Inflammatory macrophage treated with lipopolysaccharide for 4 hours (primary cell): Measurements from ENCODE around the gene IRX5.

Source experiments
- DNase-seq: peaks from one replicate; pipeline ENCODE4 v3.0.0-alpha.2; 2020

IRX5 gene

DNA sequence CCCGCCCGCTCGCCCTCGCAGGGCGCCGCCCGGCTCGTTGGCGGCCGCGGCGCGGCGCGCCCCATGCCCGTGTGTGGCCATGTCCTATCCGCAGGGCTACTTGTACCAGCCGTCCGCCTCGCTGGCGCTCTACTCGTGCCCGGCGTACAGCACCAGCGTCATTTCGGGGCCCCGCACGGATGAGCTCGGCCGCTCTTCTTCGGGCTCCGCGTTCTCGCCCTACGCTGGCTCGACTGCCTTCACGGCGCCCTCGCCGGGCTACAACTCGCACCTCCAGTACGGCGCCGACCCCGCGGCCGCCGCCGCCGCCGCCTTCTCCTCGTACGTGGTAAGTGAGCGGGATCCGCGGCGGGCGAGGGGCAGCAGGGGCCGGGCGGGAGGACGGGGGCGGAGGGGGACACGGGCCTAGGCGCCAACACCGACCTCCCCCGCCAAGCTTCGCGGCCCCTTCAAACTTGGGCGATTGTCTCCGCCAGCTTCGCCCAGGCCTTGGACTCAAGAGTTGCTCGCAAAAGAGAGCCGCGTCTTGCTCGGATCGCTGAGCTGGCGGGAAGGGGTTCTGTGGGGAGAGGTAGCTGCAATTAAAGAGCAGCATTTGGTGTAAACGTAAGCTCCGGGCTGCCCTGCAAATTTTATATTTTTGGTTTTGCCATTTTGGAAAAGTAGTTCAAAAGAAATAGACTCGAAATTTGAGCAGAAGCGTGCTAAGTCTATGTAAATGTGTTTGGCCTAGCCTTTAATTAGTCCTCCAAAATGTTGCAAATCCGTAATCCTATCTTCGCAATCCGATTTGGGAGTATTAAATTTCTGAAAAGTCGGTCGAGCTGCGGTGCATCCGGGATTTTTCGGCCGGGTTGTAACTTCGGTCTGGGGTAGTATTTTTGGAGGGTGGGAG is 702 bp downstream of the IRX5 start:
- DNase-seq = peak; percentile 17

GRCh38 chr16:54932021-54932660 is 1.5 kb downstream of the IRX5 start:
- DNase-seq = no peak

DNA sequence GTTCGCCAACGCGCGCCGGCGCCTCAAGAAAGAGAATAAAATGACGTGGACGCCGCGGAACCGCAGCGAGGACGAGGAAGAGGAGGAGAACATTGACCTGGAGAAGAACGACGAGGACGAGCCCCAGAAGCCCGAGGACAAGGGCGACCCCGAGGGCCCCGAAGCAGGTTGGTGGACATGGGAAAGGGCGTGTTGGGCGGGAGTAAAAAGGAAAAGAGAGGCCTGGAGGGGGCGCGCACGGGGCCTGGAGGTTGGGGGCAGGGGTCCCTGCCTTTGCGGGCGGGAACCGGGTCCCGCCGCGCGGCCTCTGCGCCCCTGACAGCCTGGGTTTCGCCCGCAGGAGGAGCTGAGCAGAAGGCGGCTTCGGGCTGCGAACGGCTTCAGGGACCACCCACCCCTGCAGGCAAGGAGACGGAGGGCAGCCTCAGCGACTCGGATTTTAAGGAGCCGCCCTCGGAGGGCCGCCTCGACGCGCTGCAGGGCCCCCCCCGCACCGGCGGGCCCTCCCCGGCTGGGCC is 2.1 kb downstream of the IRX5 start:
- DNase-seq = no peak

DNA sequence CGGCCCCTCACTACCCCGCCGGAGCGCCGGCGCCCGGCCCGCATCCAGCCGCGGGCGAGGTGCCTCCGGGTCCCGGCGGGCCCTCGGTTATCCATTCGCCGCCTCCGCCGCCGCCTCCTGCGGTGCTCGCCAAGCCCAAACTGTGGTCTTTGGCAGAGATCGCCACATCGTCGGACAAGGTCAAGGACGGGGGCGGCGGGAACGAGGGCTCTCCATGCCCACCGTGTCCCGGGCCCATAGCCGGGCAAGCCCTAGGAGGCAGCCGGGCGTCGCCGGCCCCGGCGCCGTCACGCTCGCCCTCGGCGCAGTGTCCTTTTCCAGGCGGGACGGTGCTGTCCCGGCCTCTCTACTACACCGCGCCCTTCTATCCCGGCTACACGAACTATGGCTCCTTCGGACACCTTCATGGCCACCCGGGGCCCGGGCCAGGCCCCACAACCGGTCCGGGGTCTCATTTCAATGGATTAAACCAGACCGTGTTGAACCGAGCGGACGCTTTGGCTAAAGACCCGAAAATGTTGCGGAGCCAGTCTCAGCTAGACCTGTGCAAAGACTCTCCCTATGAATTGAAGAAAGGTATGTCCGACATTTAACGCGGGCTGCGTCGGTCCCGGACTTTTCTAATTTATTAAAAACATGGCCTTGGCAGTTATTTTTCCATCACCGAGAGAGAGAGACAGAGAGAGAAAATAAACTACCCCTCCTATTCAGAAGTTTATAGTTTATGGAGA is 2.8 kb downstream of the IRX5 start:
- no peak for DNase-seq

DNA sequence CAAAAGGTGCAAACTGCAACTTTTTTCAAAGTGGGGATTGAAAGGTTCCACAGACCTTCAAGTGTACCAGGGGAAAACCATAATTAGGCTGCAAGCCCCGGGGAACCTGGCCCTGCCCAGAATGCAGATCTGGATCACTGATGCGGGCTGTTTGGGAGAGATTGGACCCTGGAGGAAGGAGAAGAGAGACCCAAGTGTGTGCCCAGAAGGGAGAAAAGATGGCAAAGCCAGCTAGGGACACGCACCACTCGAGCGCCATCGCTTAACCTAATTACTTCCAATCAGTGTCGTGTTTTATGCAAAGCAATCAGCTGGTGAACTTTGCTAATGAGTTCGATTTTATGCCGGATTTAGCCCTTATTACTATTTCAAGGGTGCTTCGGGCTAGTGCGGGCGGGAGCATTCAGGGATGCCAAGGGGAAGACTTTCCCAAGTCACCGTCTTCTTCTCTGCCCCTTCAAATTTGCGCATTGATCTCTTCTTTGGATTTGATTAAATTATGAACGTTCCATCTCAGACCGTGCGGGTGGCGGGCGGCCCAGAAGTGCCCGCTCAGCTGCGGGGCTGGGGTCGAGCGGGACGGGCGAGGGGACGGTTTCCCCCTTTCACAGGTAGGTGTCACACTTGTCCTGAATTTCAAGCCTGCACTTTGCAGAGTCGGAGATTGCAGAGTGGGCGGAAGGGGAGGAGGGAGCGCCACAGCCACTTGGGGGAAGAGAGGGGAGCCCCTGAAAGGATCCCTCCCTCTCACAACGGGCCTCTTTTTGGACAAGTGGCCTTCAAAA is 4.0 kb downstream of the IRX5 start:
- DNase-seq = no peak

DNA sequence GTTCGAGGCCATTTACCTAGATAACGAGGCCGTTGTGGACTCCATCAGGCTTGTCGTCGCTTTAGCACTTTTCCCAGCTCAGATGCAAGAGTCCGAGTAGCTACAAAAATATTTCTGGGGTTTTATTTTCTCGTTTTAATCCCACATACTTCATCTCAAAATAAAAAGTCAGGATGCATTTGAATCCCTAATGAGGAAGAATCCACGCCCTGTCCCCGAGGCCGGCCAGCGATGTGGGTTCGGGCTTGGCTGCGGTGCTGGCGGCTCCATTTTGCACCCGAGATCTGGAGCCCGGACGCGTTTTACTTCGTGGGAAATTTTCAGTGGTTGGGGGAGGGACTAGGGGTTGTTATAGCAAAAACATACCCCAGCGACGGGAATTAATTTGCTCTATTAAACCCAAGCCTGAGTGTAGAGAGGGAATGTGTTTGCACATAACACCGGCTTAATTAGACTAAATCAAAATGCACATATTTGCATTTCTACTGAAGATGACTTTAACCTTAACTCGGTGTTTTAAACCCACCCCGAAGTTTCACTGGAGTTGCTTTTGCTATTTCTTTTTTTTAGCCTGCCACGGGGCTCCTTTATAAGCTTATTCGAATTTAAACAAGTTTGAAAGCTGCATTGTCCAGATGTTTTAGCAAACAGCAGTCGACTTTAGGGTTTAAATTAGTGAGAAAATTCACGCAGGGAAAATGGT is 4.8 kb downstream of the IRX5 start:
- DNase-seq = no peak

DNA sequence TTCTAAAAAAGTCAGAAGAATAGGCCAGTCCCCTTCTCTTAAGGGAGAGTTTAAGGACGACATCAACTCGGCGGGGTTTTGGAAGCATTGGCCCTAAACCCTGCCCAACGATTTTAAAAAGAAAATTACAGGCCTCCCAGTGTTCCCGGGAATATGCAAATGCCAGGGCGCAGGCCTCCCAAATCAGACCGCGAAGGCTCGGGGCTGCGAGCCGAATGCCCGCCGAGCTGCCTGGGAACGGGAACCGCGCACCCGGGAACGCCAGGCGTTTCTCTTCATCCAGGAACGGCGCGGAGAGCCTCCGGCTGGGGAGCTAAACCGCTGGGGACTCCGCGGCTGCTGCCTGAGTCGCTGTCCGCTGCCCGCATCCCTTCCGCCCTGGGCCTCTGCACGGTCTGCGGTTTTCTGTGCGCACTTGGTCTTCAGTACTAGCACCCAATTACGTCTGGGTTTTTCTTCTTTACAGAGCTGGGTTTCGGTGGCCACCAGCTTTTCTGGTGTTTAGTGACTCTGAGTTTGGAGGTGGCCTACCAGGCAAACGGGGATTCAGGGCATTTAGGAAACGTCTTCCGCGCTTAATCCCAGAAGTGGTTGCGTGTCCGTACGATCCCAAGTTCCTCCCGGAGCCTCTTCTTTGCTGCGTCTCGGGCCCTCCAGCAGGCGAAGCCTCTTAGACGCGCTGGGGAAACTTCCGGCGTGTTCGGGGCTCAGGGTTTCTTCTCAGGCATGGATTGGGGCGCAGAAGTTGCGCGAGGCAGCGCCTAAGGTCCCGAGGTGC is 5.7 kb downstream of the IRX5 start:
- DNase-seq = no peak

GRCh38 chr16:54936979-54937670 is 6.5 kb downstream of the IRX5 start:
- DNase-seq = peak; percentile 20

DNA sequence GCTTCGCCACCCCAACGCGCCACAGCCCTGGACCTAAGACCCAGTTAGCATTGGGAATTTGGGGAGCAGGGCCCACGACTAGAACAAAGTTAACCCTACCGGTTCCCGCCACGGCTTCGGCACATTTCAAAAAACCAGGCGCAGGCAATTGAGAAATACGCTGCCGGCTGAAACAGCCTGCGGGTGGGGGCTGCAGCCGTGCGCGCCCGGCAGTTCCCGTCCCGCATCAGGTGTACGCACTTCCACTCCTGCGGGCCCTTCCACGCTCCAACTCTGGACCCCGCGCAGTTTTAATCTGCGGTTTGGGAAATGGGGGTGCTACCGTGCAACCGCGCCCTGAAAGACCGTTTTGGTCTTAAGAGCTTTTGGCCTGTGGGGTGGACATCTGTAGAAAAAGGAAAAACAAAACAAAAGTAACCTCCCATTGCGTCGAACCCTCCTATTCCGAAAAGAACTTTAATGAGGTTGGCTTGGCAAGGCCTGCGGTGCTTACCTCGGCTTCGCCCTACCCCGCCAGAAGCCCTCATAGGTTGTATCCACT is 7.1 kb downstream of the IRX5 start:
- DNase-seq = no peak

GRCh38 chr16:54938212-54939028 is 7.8 kb downstream of the IRX5 start:
- DNase-seq = no peak

DNA sequence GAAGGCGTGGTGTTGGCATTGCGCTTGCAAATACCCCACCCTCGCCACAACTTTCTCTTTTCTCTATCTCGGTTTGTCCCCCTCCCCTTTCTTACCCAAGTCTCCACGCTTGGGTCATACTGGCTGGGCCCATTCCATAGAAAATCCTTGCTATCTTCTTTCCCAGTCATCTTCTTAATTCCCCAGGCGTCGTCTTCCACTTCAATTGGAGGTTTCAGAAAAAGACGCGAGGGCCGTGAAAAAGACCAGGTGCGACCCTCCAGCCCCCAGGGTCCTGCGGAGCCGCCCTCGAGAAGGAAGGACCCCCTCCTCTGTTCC is 8.3 kb downstream of the IRX5 start:
- no peak for DNase-seq

GRCh38 chr16:54939510-54940278 is 9.0 kb downstream of the IRX5 start:
- DNase-seq = no peak

GRCh38 chr16:54940279-54940604 is 9.6 kb downstream of the IRX5 start:
- DNase-seq = no peak

- DNase-seq = no peak
These were observed 11.8 kb downstream of the IRX5 start for GRCh38 chr16:54942353-54942943.

DNA sequence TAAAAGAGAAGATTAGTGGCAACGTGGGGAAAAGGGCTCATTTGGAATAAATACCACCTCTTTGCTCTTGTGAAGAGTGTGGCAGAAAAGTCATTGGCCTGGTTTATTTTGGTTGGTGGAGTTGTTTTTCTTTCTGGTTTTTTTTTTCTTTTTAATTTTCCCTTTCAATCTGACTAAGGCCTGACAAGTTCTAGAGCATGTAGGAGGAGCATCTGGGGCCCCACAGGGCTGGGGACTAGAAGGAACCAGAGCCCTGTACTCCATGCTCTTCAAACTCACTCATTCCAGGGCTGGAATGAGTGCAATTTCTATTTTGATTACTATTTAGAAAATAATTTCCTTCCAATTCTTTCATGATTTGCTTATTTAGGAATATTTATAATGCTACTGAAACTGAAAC is 13.3 kb downstream of the IRX5 start:
- DNase-seq = no peak

DNA sequence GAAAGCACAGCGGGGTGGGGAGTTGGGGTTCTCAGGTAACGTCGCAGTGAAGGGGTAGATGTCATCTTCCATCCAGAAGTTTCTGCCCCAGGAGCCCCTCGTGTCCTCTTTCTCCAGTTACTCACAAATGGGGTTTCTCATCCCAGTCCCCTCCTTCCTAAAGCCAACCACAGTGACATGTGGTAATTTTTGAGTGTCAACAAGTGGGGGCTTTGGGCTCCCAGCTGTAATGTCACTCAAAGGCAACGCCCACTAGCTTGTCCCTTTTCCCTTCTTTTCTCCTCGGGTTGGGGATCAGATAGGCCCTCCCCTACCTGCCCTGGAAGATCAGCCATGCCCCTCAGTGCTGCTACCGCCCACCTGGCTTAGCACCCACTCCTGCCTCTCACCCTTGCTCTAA is 14.4 kb downstream of the IRX5 start:
- DNase-seq = no peak

DNA sequence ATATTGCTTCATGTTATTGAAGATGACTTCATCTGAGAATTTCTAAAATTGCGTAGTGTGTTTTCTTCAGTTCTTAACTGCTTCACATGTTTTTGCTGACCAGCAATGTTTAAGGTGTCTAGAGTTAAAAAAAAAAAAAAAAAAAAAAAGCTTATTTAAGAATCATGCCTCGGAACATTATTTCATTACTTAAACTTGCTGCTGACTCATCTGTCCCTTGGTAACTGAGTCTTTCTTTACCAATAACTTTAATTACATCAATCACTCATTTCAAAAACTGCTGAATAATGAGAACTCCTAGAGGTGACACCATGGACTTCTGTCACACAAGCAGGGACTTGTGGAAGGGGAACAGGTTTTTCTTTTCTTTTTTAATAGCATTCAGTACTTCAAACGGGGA is 16.2 kb downstream of the IRX5 start:
- DNase-seq = no peak

GRCh38 chr16:54947616-54948015 is 17.0 kb downstream of the IRX5 start:
- no peak for DNase-seq

- DNase-seq = no peak
These were observed 21.5 kb downstream of the IRX5 start for GRCh38 chr16:54952195-54952594.
